Fibroblast of skin of back (primary cell): ENCODE results near the gene CADPS. TPM values are rescaled to one million over a fixed set of nuclear protein-coding genes. Genes with fewer than 3 reads are reported as not detected.

Experiments
- DNase-seq: peaks from one replicate; pipeline ENCODE4 v3.0.0-alpha.2; 2013
- polyA plus RNA-seq, 2 experiments: library from polyadenylated mRNA; unstranded; fragments of 120-200 nt; gene quantifications; one replicate each; pipeline ENCODE4 v1.2.1, GENCODE V29; 2013; ENCODE audit not compliant: insufficient read length in 2 of 2

CADPS gene
- polyA plus RNA-seq (2013, experiment 1 of 2; ENCODE audit: insufficient read length) = 2.0 TPM
- polyA plus RNA-seq (2013, experiment 2 of 2; ENCODE audit: insufficient read length) = 4.9 TPM

DNA sequence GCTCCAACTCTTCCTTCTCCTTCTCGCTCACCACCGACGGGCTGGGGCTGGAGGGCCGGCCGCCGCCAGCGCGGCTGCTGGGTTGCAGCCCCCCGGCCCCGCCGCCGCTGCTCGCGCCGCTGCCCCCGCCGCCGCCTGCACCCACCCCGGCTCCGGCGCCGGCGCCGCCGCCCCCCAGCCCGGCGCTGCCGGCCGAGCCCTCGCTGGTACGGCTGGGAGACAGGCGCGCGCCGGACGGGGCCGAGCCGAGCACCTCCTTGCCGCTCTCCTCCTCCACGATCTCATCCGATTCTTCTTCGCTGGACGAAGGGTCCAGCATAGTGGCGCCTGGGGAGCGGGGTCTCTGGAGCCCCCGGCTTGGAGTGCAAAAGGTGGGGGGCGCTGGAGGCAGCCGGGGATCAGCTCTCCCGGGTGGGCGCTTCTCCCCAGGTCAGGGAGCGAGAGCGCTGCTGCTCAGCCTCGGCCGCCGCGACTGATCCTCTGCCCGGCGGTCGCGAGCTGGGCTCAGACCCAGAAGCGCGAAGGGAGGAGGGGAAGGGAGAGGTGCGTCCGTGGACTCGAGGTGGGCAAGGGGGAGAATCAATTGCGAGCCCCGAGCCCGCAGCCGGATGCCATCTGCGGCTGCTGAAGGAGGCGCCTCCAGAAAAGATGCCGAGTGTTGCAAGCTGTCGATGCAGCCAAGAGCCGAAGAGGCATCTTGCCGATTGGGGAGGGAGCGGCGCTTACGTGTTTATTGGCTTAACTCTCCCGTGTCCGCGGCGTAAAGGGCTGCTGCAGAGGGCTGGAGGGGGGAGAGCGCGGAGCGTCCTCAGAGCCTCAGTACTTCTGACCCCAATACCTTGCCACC lies at the start of gene CADPS:
CADPS (minus strand) TSS at position 706 of the 847 bp plus-strand sequence; CDS start at position 319, 387 bp downstream.
- peak; percentile 34 for DNase-seq

DNA sequence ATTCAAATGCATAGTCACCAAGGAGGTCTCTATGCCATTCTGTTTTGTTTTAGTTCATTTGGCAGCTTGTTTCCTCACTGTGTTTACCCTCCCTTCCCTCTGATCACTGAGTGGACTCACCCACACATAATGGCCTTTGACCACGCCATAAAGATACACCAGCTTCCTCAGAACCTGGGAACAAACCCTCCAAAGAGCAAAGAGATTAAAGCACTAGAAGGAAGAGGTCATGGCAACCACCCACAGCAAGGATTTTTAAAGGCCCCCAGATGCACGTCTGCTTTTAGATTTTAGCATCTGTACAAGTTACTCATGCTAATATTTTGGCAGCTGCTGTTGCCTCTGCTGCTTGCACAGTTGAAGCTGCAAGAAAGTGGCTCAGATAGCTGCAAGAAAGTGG lies 47.9 kb upstream of the CADPS start:
- DNase-seq = no peak

DNA sequence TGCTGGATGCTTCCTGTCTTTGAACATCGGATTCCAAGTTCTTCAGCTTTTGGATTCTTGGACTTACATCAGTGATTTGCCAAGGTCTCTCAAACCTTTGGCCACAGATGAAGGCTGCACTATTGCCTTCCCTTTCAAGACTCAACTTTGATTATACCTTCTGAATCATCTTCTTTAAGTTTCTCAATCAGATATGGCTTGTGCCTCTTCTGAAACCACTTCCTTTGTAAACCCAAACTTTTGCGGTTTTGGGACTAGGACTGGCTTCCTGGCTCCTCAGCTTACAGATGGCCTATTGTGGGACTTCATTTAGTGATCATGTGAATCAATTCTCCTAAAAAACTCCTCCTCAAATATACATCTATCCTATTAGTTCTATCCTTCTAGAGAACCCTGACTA lies 47.1 kb upstream of the CADPS start:
- DNase-seq = peak; percentile 7

DNA sequence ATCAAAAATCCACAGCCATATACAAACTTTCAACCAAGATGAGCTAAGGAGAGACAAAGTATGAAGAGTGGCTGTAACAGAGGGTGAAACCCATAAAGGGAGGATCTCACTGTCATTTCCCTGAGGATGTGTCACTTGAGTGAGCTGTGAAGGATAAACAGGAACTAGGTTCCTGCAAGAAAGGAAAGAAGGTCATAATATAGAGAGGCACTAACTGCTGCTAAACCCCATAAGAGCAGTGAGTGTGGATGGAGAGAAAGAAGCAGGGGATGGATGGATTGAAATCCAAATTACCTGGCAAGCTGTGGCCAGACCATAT lies 45.2 kb upstream of the CADPS start:
- no peak for DNase-seq

DNA sequence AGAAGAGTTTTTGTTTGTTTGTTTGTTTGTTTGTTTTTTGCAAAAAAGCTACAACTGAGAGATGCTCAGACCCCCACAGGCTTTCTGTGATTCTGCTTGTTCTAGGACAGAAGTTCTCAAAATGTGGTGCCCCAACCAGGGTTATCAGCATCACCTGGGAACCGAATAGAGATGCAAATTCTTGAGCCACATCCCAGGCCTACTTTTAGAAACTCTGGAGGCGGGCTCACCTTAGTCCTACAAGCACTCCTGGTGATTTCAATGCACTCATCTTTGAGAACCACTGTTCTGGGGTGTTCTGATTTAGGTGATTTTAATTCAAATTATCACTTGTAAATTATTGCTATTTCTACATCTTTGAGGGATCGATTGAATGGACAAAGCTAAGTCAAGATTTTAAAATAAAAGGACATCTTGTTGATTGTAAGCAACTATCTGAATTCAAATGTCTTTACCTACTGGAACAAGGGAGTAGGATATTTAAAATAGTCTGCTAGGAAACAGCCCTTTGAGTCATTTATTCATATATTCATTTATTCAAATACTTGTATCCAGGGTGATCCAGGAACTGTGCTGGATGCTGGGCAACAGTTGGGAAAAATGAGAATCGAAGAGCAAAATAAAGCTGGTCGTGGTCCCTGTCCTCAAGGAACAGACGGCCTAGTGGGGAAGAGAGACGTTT lies 44.7 kb upstream of the CADPS start:
- DNase-seq = no peak

DNA sequence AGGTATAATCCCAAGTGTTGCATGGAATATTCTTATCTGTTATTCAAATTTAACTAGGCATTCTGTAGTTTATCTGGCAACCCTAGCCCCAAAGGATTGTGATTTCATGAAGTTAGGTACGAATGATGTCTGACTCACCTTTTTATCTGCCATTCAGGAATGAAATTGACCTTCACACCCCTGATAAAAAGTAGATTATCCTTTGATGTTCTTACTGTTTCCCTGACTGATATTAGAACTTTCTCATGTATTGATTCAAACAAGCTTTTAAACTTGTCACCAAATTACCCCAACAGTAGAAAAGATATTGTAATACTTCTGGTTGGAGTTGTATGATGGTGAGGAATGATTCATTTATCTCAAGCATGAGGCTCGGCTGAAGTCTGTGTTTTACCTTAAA lies 43.6 kb upstream of the CADPS start:
- no peak for DNase-seq

DNA sequence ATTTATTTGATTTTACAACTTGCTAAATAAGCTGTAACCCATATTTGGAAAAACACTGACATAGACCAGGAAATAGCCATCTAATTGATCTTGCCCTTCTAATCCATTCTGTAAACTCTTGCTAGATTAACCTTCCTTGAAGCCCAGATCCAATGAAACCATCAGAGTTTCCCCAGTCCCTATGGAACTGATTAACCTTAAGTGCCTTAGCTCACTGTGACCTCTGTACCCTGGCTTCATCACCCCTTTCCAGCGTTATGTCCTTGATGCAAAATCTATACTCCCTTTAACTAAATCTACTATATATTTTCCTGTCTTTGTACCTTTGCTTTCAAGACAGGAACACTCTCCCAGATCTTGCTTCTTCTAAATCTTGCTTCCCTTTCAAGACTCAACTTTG lies 42.9 kb upstream of the CADPS start:
- DNase-seq = no peak

DNA sequence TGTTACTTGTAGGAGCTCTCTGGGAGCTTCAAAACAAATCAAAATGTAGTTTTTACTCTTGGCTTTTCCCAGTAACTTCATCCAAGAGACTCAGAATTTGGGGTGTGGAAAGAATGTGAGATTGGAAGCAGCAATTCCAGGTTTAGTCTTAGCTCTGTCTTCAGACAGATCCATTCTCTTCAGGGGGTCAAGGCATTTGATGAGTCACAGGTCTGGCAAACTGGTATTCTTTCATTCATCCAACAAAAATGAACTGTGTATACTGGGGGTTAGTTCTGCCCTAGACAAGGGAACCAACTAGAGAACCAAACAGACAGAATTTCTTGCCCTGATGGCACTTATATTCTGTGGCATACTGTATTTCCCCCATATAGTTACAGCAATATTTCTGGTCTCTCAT lies 36.3 kb upstream of the CADPS start:
- peak; percentile 37 for DNase-seq

DNA sequence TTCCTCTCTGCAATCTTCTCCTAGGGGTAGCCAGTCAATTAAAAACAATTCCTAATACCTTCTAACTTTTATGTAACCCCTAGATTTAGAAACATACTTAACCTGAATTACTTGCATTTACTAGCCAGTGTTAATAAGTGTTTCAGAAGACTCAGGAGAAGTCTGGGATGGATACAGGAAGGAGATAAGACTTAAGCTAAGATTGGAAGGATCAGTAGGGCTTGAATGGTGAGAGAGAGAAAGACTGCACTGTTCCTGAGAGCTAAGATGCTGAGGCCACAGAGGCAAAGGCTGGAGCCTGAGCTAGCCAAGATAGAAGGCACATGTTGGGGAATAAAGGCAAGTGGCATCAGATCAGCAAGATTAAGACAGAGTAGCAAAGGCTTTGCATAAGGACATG lies 30.1 kb upstream of the CADPS start:
- no peak for DNase-seq

DNA sequence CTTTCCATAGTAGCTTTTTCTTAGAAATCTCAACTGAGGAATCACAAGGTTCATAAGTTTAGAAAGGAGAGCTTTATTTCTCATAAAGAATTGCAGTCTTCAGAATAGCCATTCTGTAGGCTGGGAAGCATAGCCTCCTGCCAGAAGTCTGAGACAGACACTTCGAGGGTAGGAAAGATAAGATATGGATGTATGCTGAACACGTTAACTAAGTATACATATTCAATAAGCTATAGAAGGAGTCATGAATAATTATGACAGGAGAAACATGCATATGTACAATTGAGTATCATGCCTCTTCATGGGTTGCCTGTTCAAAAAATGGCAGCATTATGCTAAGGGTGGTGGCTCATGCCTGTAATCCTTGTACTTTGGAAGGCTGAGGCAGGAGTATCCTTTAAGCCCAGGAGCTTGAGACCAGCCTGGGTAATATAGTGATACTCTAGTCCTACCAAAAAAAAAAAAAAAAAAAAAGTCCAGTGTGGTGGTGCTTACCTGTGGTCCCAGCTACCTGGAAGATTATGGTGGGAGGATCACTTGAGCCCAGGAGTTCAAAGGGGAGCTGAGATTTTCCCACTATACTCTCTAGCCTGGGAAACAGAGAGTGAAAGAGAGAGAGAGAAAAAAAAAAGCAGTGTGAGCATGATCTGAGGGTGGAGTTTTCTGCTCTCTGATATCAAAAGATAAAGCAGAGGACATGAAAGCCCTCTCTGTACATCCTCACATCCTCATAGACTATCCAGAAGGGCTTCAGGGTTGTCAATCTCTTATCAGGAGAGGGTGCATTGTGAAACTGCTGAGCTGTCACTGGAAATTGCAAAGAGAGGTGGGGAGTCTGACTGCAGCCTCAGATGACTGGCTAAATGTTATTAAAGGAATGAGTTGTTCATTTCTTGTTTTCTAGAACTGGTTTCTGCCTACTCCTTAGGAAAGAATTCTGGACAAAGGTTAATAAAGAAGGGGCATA lies 23.6 kb upstream of the CADPS start:
- no peak for DNase-seq

DNA sequence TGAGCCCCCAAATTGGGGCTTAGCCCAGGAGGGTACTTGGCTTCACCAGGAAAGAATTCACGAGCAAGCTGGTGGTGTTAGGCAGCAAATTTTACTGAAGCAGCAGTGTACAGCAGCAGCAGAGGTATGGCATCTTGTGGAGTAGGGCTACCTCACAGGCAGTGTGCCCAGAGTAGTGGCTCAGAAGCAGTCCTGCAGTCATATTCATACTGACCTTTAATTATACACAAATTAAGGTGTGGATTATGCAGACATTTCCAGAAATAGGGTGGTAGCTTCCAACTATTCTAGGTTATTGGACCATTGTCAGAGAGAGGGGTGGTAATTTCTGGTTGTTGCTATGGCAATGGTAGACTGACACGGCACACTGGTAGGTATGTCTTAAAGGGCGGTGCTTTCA lies 20.7 kb upstream of the CADPS start:
- DNase-seq = no peak

DNA sequence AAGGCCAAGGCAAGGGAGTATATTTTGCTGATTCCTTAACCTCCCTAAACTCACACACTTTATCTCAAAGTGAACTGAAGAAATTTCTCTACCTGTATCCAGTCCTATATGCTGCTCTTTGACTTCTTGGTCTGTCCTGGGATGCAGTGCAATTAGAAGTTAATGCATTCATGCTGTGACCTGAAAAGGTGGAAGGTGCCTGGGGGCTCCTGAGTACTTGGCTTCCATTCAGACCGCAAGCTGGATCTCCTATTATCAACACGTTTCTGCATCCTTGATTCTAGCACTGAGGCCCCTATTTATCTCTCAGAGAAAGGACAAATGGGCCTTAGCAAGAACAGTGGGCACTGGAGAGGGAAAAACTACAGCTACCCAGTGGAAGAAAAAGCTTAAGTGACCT lies 17.7 kb upstream of the CADPS start:
- no peak for DNase-seq

DNA sequence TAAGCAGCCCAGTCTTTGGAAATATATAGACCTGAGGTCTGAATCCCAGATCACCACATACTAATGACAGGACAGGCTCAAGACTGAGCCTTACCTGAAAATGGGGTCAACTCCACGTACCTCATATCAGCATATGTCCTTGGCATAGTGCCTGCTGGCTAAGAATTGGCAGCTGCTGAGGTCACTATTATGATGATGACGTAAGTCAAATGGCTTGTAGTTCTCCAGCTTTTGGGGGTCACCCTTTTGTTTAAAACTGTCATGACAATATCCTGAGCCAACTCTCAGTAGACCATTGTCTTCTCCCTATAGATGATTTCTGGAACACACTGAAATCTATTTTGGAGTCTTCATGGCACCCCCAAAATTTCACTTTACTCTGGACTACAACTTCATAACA lies 16.8 kb upstream of the CADPS start:
- no peak for DNase-seq

DNA sequence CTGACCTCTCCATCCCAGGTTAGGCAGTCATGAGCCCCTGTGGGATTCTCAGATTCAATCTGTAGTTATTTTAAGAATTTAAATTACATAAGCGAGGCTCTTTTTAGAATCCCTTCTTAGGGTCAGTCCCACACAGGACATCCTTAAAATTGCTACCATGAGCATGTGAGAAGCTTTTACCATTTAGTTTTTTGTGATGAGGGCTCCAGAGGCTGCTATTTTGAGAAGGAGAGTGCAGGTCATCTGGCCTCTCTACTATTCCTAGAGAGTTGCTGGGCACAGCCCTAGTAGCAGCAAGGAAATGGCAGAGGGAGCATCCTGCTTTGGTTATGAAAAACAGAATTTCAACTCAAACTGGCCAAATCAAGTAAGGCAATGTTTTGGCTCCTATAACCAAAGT lies 13.6 kb upstream of the CADPS start:
- no peak for DNase-seq

DNA sequence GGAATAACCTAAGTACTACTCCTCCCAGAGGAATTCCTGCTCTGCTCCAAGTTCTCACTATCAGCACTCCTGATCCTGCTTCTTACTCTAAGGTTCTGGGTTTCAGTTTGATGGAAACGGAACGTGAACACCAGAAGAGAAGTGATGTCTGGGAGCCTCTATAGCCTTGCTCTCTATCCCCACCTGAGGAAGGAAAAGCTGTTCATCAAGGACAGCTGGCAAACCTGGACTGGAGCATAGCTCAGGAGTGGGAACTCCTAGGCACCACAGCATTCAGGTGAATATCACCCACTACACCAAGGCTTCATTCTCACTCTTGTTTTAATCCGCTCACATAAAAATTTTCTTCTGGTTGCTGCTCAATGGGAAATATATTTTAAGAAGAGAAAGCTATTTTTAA lies 13.0 kb upstream of the CADPS start:
- DNase-seq = no peak

DNA sequence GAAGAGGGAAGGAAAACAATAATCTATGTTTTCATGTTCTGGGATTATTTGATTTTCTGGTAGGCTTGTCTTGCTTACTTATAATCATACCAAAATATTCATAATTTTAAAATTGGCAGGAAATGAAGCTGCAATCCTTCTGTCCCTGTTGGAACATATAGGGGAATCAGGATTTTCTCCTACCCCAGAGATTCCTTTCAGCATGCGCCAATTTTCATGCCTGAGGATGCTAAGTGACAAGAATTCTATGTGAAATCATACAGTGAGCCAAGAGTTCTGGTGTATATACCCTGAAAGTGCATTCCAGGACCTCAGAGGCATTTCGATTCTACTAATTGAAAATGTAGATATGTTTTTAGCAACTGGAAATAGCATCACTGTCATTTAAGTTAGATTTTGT lies 9.9 kb upstream of the CADPS start:
- no peak for DNase-seq

DNA sequence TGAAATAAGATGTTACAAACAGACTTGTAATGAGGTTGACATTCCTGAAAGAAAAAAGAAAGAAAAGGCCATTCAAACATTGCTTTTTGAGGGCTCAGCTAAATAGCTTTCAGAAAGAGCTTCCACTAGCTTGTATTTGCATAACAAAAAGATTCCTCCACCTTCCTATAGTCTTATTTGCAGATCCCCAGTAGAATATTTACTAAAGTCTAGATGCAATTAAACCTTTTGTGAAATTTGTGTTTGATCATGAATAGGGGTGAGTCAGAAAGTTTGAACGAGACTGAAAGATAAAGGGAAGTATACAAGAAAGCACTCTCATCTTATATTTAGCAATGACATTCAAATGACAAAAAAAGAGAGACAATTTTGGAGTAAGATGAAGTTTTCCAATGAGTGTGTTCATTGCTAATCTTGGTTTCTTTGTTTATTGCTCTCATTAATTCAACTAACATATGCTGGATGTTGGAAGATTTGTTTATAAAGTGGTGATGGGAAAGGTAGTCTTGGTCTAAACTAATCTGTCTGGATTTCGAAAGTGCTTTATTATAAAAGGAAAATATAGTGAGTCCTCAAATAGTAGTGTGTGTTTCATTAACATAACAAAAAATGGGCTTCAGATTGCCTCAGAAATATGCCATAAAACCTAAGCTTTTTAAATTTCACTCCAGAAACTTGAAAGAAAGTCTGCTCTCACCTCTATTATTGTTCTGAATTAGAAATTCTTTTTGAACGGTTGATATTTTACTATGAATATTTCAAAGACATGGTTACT lies 9.1 kb upstream of the CADPS start:
- DNase-seq = no peak

DNA sequence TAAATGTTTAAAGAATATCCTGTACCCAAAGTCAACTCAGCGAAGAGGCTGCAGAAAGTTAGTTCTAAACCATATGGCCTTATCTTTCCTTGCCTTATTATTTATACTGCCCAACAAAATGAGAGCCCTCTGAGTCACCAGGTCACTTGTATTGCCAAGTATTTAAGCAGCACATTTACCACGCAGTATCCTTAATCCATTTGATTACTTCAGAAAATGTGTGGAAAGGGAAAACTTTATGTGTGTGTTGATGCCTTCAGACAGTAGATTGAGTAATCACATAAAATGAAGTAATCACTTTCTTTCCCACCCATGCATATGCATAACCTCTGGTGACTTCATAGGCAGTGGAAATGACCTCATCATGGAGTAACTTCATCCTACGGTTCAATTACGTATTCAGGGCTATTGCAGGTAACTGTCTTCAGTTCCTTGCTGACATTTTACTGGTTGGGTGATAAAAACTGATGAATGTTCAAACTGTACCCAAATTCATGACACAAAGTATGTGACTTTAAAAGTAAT lies 7.5 kb upstream of the CADPS start:
- no peak for DNase-seq

DNA sequence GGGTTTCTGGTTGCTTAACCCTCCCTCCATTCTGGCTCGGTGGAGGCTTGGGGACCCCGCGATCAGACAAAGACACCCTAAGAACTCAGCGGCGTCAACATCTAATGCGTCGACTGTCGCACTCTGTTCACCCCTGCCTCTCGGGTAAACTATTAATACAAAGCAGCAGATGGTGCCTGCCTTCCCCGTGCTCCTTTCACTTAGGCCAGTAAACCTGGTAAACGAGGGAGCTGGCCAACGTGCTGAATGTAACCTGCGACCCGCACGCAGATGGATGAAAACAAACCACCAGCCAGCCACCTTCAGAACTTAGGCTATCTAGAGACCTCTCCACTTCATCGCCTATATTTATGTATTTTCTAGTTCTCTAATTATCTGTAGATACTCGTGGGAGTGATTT lies 848 bp upstream of the CADPS start:
- peak; percentile 61 for DNase-seq

DNA sequence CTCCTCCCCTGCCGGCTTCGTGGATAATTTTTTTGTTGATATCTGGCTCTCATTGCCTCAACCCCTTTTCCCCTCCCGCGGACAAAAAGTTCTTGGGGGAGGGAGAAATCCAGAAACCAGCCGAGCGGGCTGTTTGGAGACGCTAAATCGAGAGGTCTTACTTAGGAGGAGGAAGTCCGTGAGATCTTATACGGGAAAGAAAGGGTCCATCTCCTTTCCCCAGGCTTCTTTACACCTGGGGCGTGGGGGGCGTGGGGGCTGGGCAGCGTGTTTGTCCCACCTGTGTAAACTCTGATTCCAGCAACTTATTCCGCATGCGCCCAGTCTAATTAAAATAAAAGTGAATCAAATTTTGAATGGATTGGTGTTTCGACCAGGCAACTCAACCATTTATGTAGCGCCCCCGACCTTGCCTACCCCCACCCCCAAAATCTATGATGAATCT lies 364 bp upstream of the CADPS start:
- no peak for DNase-seq

DNA sequence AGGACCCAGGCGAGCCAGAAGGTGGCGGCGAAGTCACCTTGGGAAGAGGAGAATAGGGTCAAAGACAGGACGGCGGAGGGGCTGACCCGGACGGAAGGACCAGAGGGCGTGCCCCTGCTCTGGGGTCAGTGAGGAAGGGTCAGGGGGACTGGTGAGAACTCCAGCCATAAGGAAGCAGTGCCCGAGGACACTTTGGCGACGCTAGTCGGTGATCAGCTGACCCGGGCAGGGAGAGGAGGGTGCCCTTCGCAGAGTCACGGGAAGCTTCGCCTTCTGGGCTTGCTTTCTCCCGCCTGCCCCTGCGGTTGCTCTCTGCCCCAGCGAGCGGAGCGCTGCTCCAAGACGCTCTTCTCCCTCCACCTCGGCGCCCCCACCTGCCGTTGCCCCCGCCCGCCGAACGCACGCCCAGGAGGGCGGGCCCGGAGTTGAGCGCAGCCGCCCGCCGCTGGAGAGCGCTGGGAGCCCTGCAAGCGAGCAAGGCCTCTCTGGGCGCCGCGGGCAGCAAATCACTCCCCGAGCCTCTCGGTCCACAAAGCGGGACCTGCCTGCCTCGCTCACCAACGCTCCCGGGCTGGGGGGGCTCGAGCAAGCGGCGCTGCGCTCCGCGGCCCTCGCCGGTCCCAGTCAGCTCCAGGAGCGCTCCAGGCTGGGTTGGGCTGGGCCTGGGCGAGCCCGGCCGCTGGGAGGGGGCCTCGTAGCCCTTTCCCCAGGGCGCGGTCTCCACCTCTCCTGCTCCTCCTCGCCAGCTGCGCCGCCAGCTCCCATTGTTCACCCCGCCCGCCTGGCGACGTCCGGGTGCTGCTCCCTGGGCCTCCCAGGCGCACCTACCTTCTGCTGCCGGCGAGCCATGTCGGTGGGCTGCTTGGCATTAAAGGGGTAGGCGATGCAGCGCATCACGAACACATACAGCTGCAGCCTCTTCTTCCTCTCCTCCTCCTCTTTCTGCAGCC lies 1.2 kb downstream of the CADPS start:
- DNase-seq = peak; percentile 40
